Left ventricle myocardium inferior (tissue), 1 donor: ENCODE measurements around the gene IQUB. TPM values are rescaled to one million over a fixed set of nuclear protein-coding genes. Genes with fewer than 3 reads are reported as not detected.
"Not testable (repeated sequence)": the region's sequence is repeated elsewhere in the genome, so short reads cannot be mapped to it uniquely, and the experiment has no call there.

Experiments
- DNase-seq: peaks from one replicate; pipeline ENCODE4 v3.0.0-alpha.2; 2020
- H3K27ac ChIP-seq: fragments of 200-600 bp; replicated peaks from 2 replicates; pipeline ENCODE4 v1.8.0; 2021
- H3K27me3 ChIP-seq: fragments of 200-600 bp; 2 replicates; pipeline ENCODE4 v1.8.0; 2021; ENCODE audit warnings: low read depth
- H3K36me3 ChIP-seq: fragments of 200-600 bp; 2 replicates; pipeline ENCODE4 v1.8.0; 2021
- H3K4me1 ChIP-seq: fragments of 200-600 bp; 2 replicates; pipeline ENCODE4 v1.8.0; 2021
- H3K4me3 ChIP-seq: fragments of 200-600 bp; 2 replicates; pipeline ENCODE4 v1.8.0; 2021; ENCODE audit warnings: mild to moderate bottlenecking, moderate library complexity
- H3K9me3 ChIP-seq: fragments of 200-600 bp; replicated peaks from 2 replicates; pipeline ENCODE4 v1.8.0; 2021
- intact Hi-C: fragments of 100-400 bp; cut with micrococcal nuclease; formaldehyde crosslinking; loops from one replicate; pipeline ENCODE4 v1.11.0; 2022
- total RNA-seq: library from RNA; stranded (reverse); fragmentation: NEBNext Ultra II Directional; extraction: Animal tissue kit (Norgen Biotek cat#: 25700); gene quantifications from one replicate; pipeline ENCODE4 v1.2.1, GENCODE V29; 2021
- TF ChIP-seq, protein P1 (sequence below): fragments of 200-600 bp; IDR thresholded peaks from 2 replicates; pipeline ENCODE4 v1.8.0; 2021; ENCODE audit warnings: antibody characterized with exemption, mild to moderate bottlenecking, borderline replicate concordance
- donor health status: DM: no; HTN: yes; CAD: no; lungs with severe emphysema.

The IQUB gene
- total RNA-seq, 1 donor from 2014 or later: 0.38 TPM

- TF ChIP-seq, protein P1, sequence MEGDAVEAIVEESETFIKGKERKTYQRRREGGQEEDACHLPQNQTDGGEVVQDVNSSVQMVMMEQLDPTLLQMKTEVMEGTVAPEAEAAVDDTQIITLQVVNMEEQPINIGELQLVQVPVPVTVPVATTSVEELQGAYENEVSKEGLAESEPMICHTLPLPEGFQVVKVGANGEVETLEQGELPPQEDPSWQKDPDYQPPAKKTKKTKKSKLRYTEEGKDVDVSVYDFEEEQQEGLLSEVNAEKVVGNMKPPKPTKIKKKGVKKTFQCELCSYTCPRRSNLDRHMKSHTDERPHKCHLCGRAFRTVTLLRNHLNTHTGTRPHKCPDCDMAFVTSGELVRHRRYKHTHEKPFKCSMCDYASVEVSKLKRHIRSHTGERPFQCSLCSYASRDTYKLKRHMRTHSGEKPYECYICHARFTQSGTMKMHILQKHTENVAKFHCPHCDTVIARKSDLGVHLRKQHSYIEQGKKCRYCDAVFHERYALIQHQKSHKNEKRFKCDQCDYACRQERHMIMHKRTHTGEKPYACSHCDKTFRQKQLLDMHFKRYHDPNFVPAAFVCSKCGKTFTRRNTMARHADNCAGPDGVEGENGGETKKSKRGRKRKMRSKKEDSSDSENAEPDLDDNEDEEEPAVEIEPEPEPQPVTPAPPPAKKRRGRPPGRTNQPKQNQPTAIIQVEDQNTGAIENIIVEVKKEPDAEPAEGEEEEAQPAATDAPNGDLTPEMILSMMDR: no peak
- Histone ChIP-seq H3K4me1 (peaks cover 27% of the 10 kb centered on the region), H3K4me3 (peak overlapping the region; percentile 78), H3K27ac (peak overlapping the region; percentile 91), H3K36me3 (no peaks in the 10 kb centered on the region), H3K27me3 (no peaks in the 10 kb centered on the region), H3K9me3 (no peaks in the 10 kb centered on the region)
- intact Hi-C loops: no loop called here
- no peak for DNase-seq
Measured at GRCh38 chr7:123533553-123533917, 860 bp downstream of the IQUB start.

DNA sequence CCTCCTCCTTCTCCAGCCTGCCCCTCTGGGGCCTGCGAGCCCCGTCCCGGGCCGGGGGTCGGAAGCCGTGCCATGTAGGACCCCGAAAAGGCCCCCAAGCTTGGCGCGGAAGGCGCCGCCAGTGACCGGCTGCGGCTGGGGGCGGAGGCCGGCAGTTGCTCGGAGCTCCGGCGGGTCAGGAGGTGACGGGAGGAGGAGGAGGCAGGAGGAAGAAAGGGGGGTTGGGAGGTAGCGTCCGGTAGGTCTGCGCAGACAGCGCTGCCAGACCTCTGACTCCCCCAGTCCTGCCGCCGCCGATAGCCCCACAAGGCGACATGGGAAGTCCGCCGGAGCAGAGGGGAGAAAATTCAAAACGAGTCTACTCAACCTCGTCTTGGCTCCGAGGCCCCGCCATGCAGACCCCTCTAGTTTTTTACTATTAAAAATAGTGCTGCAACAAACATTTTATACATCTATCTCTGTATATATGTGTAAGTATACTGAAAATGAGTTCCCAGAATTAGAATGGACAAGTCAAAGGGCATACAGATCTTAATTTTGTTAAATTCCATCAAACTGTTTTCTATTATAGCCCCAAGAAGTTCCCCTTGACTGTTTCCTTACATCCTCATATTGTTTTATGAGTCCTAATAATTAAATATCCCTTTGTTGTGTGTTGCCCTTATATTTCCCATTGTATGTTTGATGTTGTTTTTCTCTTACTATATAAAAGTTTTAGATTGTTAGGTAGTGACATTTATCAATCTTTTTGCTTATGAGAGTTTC lies 1.4 kb downstream of the IQUB start:
- H3K4me3 ChIP-seq: peak overlapping the region; percentile 65
- H3K4me1 ChIP-seq: peaks cover 27% of the 10 kb centered on the region
- DNase-seq: peak; percentile 25
- intact Hi-C loops, H3K9me3 ChIP-seq, H3K36me3 ChIP-seq, H3K27me3 ChIP-seq: not testable (repeated sequence)
- peak overlapping the region; percentile 43 for H3K27ac ChIP-seq

DNA sequence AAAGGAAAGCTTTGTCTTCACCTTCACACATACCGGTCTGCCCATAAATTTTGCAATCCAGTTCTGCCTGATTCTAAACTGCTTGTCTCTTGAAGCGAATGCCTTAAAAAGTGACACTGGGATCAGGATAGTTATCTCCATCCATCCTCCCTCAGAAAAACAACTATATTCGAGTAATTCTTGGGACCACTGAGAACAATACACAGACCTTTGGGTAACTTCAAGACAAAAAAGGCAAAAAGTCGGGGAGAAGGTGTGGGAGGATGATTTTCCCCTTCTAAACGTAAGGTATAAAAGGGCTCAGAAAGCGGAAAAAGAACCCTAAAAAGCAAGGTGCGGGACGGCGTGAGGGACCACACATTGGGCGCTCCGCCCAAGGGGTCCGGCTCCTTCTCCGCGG lies 2.1 kb downstream of the IQUB start:
- DNase-seq, H3K9me3 ChIP-seq, intact Hi-C loops, H3K36me3 ChIP-seq, H3K27me3 ChIP-seq: not testable (repeated sequence)
- Histone ChIP-seq H3K27ac (peak overlapping the region; percentile 43), H3K4me3 (peak overlapping the region; percentile 65), H3K4me1 (peaks cover 27% of the 10 kb centered on the region)

GRCh38 chr7:123530035-123530591 lies 4.3 kb downstream of the IQUB start:
- H3K27ac ChIP-seq, DNase-seq, H3K4me3 ChIP-seq, H3K9me3 ChIP-seq, intact Hi-C loops, H3K36me3 ChIP-seq, H3K27me3 ChIP-seq: not testable (repeated sequence)
- H3K4me1 ChIP-seq: peaks cover 22% of the 10 kb centered on the region

- intact Hi-C loops: no loop called here
- H3K36me3 ChIP-seq: no peaks in the 10 kb centered on the region
- TF ChIP-seq, protein P1: no peak
- H3K27ac ChIP-seq: no peak overlapping the region
- DNase-seq: no peak
- no peaks in the 10 kb centered on the region for H3K27me3 ChIP-seq
- peaks cover 11% of the 10 kb centered on the region for H3K4me1 ChIP-seq
- H3K4me3 ChIP-seq: no peak overlapping the region
- no peaks in the 10 kb centered on the region for H3K9me3 ChIP-seq
Measured at GRCh38 chr7:123528265-123528664, 6.1 kb downstream of the IQUB start.

DNA sequence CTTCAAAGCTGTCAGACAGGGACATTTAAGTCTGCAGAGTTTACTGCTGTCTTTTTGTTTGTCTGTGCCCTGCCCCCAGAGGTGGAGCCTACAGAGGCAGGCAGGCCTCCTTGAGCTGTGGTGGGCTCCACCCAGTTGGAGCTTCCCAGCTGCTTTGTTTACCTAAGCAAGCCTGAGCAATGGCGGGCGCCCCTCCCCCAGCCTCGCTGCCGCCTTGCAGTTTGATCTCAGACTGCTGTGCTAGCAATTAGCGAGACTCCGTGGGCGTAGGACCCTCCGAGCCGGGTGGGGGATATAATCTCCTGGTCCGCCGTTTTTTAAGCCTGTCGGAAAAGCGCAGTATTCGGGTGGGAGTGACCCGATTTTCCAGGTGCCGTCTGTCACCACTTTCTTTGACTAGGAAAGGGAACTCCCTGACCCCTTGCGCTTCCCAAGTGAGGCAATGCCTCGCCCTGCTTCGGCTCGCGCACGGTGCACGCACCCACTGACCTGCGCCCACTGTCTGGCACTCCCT lies 6.6 kb downstream of the IQUB start:
- H3K36me3 ChIP-seq, DNase-seq, H3K4me1 ChIP-seq, H3K4me3 ChIP-seq, H3K27me3 ChIP-seq, intact Hi-C loops, H3K9me3 ChIP-seq, H3K27ac ChIP-seq: not testable (repeated sequence)

DNA sequence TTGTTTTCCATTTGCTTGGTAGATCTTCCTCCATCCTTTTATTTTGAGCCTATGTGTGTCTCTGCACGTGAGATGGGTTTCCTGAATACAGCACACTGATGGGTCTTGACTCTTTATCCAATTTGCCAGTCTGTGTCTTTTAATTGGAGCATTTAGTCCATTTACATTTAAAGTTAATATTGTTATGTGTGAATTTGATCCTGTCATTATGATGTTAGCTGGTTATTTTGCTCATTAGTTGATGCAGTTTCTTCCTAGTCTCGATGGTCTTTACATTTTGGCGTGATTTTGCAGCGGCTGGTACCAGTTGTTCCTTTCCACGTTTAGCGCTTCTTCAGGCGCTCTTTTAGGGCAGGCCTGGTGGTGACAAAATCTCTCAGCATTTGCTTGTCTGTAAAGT lies 7.9 kb downstream of the IQUB start:
- H3K27me3 ChIP-seq, H3K4me3 ChIP-seq, H3K4me1 ChIP-seq, intact Hi-C loops, H3K36me3 ChIP-seq, H3K9me3 ChIP-seq, H3K27ac ChIP-seq, DNase-seq: not testable (repeated sequence)

GRCh38 chr7:123522066-123522465 lies 12.3 kb downstream of the IQUB start:
- TF ChIP-seq, protein P1: no peak
- Histone ChIP-seq H3K9me3 (no peaks in the 10 kb centered on the region), H3K27ac (no peak overlapping the region), H3K27me3 (no peaks in the 10 kb centered on the region), H3K36me3 (no peaks in the 10 kb centered on the region), H3K4me1 (no peaks in the 10 kb centered on the region), H3K4me3 (no peak overlapping the region)
- DNase-seq: no peak
- intact Hi-C loops: no loop called here
